Esophagus muscularis mucosa (tissue), 3 donors: ENCODE data around the gene SYAP1.

Source experiments
- EP300 ChIP-seq: sonication (generic); formaldehyde crosslinking; IDR thresholded peaks from one replicate; pipeline ENCODE4 v1.6.1; 2017; ENCODE audit warnings: antibody characterized with exemption
- POLR2AphosphoS5 ChIP-seq, 2 donors: sonication (generic); formaldehyde crosslinking; IDR thresholded peaks; one replicate each; pipeline ENCODE4 v1.6.1; 2017; ENCODE audit warnings: antibody characterized with exemption in 2 of 2

DNA sequence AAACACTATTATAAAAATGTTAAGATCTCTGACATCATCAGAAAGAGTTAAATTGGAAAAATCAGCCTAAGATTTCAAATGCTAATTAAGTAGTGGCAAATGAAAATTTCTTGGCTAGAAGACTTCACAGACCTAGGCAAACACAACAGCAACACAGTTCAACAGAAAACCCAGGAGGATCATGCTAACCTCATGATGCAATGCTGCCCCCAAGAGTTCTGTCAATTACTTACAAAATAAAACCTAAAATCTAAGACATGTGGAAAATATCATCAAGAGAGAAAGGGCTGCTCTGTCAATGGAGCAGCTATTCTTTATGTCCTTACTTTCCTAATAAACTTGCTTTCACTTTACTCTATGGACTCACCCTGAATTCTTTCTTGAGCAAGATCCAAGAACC is 48.4 kb upstream of the SYAP1 start:
- TF ChIP-seq EP300: no peak
- TF ChIP-seq POLR2AphosphoS5 (IDR thresholded peaks at IDR 0.05): no peak
